GM11168 (cell line): ENCODE measurements around the gene ASAP3.

Source experiments
- in situ Hi-C: fragments of 300-500 bp; cut with MboI; formaldehyde crosslinking; loops from one replicate; pipeline ENCODE4 v1.12.0; 2022; ENCODE audit warnings: low sequenced_read_pairs; ENCODE audit not compliant: unreplicated experiment

ASAP3 gene

GRCh38 chr1:23483321-23484252 is at the start of gene ASAP3:
ASAP3 (minus strand) TSS chr1:23484179; CDS start chr1:23484133, 46 bp downstream.
- in situ Hi-C loops: no loop called here

- in situ Hi-C loops: loop anchor here (5.0 kb wide), 1 partner anchor 41 kb away; no protein-coding TSS in a partner anchor
Measured at GRCh38 chr1:23533246-23534023, 49.5 kb upstream of the ASAP3 start.

GRCh38 chr1:23531562-23532094 is 47.6 kb upstream of the ASAP3 start:
- in situ Hi-C loops: loop anchor here (5.0 kb wide), 1 partner anchor 39 kb away; no protein-coding TSS in a partner anchor

- in situ Hi-C loops: loop anchor here (5.0 kb wide), 1 partner anchor 39 kb away; no protein-coding TSS in a partner anchor
Measured at GRCh38 chr1:23530747-23531561, 47.0 kb upstream of the ASAP3 start, which contains the start of gene E2F2. E2F2 (minus strand) TSS chr1:23531233; CDS start chr1:23530793, 440 bp downstream.

DNA sequence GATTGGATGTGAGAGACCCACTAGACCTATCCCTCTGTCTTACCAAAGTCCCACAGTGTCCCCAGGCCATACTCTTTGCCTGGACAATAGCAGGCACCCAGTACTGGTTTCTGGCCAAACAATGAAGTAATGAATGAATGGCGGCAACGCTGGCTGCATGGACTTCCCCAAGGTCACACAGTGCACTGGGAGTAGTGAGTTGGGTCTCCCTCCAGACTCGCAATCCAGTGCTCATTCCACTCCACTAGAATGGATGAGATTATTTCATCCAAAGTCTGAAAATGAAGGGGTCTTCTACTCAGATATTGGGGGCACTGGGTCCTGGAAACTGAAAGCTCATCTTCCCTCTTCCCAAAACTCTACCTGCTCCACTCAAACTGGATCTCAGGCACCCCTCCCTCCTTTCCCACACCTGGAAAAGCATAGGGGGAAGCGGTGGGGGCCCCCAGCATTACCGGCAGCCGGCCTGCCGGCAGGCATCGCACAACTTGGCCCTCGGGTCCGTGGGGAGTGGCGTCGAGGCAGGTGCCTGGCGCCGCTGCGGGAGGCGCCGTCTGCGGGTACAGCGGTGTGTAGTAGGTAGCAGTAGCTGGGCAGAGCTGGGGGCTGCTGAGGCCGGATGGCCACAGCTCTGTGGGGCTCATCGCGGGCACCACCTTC is 46.2 kb upstream of the ASAP3 start:
- in situ Hi-C loops: loop anchor here (5.0 kb wide), 1 partner anchor 38 kb away; no protein-coding TSS in a partner anchor

- in situ Hi-C loops: loop anchor here (5.0 kb wide), 1 partner anchor 37 kb away; no protein-coding TSS in a partner anchor
Measured at GRCh38 chr1:23529146-23530086, 45.4 kb upstream of the ASAP3 start.

GRCh38 chr1:23528250-23528978 is 44.4 kb upstream of the ASAP3 start:
- in situ Hi-C loops: no loop called here

DNA sequence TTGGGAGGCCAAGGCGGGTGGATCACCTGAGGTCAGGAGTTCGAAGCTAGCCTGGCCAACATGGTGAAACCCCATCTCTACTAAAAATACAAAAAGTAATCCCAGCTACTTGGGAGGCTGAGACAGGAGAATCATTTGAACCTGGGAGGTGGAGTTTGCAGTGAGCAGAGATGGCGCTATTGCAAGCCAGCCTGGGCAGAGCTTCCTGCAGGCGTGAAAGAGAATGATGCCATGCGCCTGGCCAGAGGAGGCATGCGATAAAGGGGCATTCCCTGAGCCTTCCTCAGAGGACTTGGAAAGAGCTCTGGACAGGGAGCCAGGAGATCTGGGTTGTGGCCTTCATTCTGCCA is 43.9 kb upstream of the ASAP3 start:
- in situ Hi-C loops: no loop called here

- in situ Hi-C loops: no loop called here
Measured at GRCh38 chr1:23527366-23527765, 43.4 kb upstream of the ASAP3 start.

- in situ Hi-C loops: no loop called here
Measured at GRCh38 chr1:23526329-23527041, 42.5 kb upstream of the ASAP3 start.

DNA sequence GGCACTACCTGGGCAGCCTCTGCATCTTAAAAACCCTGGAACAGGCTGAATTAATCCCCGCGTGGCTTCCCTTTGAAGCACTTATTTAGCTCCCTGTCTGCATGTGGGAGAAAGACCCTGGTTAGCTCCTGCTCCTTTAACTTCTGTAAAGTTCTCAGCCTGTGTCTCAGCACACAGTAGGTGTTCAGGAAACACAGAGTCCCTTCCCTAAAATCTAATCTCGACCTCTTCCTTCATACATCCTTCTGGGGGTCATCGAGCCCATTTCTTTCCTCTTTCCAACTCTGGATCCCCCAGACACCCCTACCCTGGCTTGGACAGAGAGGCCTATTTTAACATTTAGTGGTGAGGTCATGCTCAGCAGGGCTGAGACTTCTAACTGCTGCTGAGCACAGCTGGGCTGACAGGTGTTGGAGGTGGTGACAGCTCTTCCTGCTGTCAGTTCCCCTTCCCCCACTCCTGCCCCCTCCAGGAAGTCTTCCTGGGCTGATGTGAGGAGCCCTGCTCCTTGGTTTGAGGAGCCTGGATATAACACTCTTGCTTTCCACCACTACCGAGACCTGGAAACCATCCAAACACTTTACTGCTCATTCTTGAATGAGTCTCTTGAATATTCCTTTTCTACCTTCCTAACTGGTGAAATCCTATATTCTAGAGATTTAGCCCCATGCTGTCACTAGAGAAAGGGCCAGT is 41.7 kb upstream of the ASAP3 start:
- in situ Hi-C loops: no loop called here

GRCh38 chr1:23524716-23525401 is 40.9 kb upstream of the ASAP3 start:
- in situ Hi-C loops: no loop called here

GRCh38 chr1:23524163-23524562 is 40.2 kb upstream of the ASAP3 start:
- in situ Hi-C loops: no loop called here

DNA sequence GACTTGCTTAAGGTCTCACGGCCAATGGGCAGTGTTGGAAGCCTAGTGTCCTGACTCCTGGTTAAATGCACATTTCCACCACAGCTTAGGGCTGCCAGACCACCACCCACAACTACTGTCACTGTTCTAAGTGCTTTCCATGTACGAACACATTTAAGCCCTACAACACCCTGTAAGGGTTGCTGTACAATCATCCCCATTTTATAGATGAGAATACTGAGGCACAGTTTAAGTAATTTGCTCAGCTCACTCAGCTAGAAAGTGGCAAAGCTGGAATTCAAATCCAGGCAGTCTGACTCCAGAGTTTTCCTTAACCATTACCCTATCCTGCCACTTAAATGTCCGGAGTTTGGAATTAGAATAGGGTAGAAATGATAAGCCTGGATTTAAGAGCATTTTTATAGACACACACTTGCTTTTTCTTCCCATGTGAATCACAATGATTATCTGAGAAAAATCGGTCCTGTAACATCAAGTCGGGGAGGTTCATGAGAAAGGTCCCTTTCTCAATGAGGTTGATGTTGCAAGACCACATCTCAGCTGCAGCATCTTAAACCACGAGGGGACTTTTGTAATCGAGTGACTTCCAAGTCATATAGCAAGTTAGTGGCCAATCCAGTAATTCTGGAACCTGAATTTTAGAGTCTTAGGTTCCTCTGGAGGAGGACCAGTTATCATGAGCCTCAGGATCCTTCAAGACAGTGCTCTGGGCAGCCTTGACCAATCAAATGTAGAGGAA is 38.4 kb upstream of the ASAP3 start:
- in situ Hi-C loops: no loop called here

- in situ Hi-C loops: no loop called here
Measured at GRCh38 chr1:23521588-23521987, 37.6 kb upstream of the ASAP3 start.
